OCI-LY3 (cell line): ENCODE data around the gene AKAP6.

ENCODE experiments used
- EZH2phosphoT487 ChIP-seq: fragments of 200-600 bp; shearing (Covaris generic); IDR thresholded peaks from 2 replicates; pipeline ENCODE4 v1.6.1; 2018; ENCODE audit warnings: antibody characterized with exemption, mixed run types, low read depth
- TF ChIP-seq, protein P1 (sequence below): fragments of 200-600, 300-600 bp; sonication (generic); IDR thresholded peaks from 2 replicates; pipeline ENCODE4 v1.5.1; 2014; ENCODE audit warnings: antibody characterized with exemption, low read length, low read depth

DNA sequence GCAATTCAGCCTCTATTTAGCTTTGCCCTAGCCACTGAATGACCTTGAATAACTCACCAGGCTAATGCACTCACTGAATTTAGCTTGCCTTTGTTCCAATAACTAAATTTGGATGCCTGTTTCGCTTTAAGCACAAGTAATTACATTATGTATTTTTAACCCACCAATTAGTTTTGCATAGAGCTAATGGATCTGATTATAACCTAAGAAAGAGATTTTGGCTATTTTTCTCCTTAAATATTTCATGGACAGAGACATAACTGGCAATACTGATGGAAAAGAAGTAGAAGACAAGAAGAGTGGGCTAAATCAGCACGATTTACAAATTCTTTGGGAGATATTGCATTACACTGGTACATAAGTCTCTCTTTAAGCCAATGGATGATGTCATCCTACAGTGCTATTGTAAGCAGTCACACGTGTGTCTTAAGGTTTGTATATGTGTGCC is 85.7 kb downstream of the AKAP6 start:
- TF ChIP-seq, protein P1, sequence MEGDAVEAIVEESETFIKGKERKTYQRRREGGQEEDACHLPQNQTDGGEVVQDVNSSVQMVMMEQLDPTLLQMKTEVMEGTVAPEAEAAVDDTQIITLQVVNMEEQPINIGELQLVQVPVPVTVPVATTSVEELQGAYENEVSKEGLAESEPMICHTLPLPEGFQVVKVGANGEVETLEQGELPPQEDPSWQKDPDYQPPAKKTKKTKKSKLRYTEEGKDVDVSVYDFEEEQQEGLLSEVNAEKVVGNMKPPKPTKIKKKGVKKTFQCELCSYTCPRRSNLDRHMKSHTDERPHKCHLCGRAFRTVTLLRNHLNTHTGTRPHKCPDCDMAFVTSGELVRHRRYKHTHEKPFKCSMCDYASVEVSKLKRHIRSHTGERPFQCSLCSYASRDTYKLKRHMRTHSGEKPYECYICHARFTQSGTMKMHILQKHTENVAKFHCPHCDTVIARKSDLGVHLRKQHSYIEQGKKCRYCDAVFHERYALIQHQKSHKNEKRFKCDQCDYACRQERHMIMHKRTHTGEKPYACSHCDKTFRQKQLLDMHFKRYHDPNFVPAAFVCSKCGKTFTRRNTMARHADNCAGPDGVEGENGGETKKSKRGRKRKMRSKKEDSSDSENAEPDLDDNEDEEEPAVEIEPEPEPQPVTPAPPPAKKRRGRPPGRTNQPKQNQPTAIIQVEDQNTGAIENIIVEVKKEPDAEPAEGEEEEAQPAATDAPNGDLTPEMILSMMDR, result no peak
- no peak for TF ChIP-seq EZH2phosphoT487
